K562 (cell line): ENCODE results near the gene ZNF506. TPM values are rescaled to one million over a fixed set of nuclear protein-coding genes. Genes with fewer than 3 reads are reported as not detected.
"Not testable (repeated sequence)": the region's sequence is repeated elsewhere in the genome, so short reads cannot be mapped to it uniquely, and the experiment has no call there.

Experiments
- ATAC-seq: fragments of 200-7000 bp; cut with Tn5 transposase; 3 replicates; pipeline ENCODE4 v1.9.1; 2020; ENCODE audit warnings: moderate library complexity
- BruUV-seq: library from RNA; stranded (reverse); fragments of 400-500 nt; replicated peaks from 2 replicates; lab custom pipeline; 2021; lab: Mats Ljungman, UMichigan
- CTCF ChIA-PET: fragments of 300-600 bp; formaldehyde crosslinking; extraction: SDS; loops from one replicate; lab custom pipeline; 2021; ENCODE audit warnings: low intra/inter-chr PET ratio; lab: Yijun Ruan, JAX
- POLR2A ChIA-PET: fragments of 300-600, 350-650 bp; sonication (Branson Sonifier 250); formaldehyde crosslinking; extraction: SDS; loops from one replicate; lab custom pipeline; 2021; ENCODE audit warnings: antibody characterized with exemption, inconsistent platforms; lab: Yijun Ruan, JAX
- DNase-seq, 4 experiments: peaks; one replicate each; pipeline versions ENCODE4 v3.0.0 to v3.0.0-alpha.2; 2011 to 2018; ENCODE audit warnings: low spot score in 3 of 4, mixed read lengths in 3 of 4; ENCODE audit errors: extremely low read depth in 1 of 4
- FAIRE-seq: peaks from 2 replicates; lab custom pipeline; 2011; peaks lifted over from hg19 to GRCh38; lab: Jason Lieb, UNC
- H2AFZ ChIP-seq: 2 replicates; pipeline ENCODE4 v1.6.0; 2011; ENCODE audit warnings: low read depth, low read length, control low read depth, inconsistent platforms
- H3K27ac ChIP-seq: fragments of 200-600 bp; 3 replicates; pipeline ENCODE4 v1.8.0; 2011; ENCODE audit warnings: low read depth, mild to moderate bottlenecking, control low read depth, inconsistent platforms, low read length, moderate library complexity, mixed read lengths; ENCODE audit errors: extremely low read depth
- H3K27me3 ChIP-seq, 2 experiments: fragments of 300-600 bp in 1 of 2; 2 replicates in 1 of 2; 3 replicates in 1 of 2; pipeline versions ENCODE4 v1.6.0 to v1.8.0; 2011; ENCODE audit warnings: inconsistent platforms in 2 of 2, low read length in 2 of 2, mild to moderate bottlenecking in 1 of 2, mixed read lengths in 1 of 2, moderate library complexity in 1 of 2; ENCODE audit not compliant: control insufficient read depth in 2 of 2, insufficient read depth in 2 of 2
- H3K36me3 ChIP-seq: fragments of 300-600 bp; 3 replicates; pipeline ENCODE4 v1.8.0; 2011; ENCODE audit warnings: mild to moderate bottlenecking, low read length, inconsistent platforms; ENCODE audit not compliant: control insufficient read depth, insufficient read depth
- H3K4me1 ChIP-seq, 2 experiments: fragments of 200-600 bp in 1 of 2; replicated peaks in 1 of 2; 2 replicates in 1 of 2; 3 replicates in 1 of 2; pipeline versions ENCODE4 v1.5.1 to v1.8.0; 2011; ENCODE audit warnings: inconsistent platforms in 2 of 2, low read length in 2 of 2, mild to moderate bottlenecking in 1 of 2, mixed read lengths in 1 of 2, moderate library complexity in 1 of 2; ENCODE audit not compliant: control insufficient read depth in 2 of 2, insufficient read depth in 2 of 2
- H3K4me2 ChIP-seq: 2 replicates; pipeline ENCODE4 v1.6.1; 2011; ENCODE audit warnings: low read length, control low read depth, inconsistent platforms, mixed read lengths; ENCODE audit not compliant: insufficient read depth
- H3K4me3 ChIP-seq: fragments of 200-600 bp; sonication (generic), shearing (Covaris generic); 2 replicates; pipeline ENCODE4 v1.5.1; 2016; ENCODE audit warnings: control low read depth, inconsistent platforms
- H3K79me2 ChIP-seq: fragments of 200-600 bp; 3 replicates; pipeline ENCODE4 v1.8.0; 2011; ENCODE audit warnings: low read length, inconsistent platforms; ENCODE audit not compliant: control insufficient read depth, insufficient read depth
- H3K9ac ChIP-seq, 2 experiments: 2 replicates each; pipeline versions ENCODE4 v1.6.0 to v1.6.1; 2011; ENCODE audit warnings: low read depth in 2 of 2, low read length in 2 of 2, control low read depth in 1 of 2, inconsistent platforms in 1 of 2, mild to moderate bottlenecking in 1 of 2, mixed read lengths in 1 of 2; ENCODE audit not compliant: insufficient read depth in 1 of 2
- H3K9me1 ChIP-seq: one replicate; pipeline ENCODE4 v1.6.0; 2011; ENCODE audit warnings: inconsistent platforms, mild to moderate bottlenecking, low read length, moderate library complexity; ENCODE audit not compliant: control insufficient read depth, insufficient read depth
- H3K9me3 ChIP-seq: replicated peaks from 2 replicates; pipeline ENCODE4 v1.5.1; 2011; ENCODE audit warnings: low read depth, low read length, inconsistent platforms; ENCODE audit not compliant: control insufficient read depth, insufficient read depth
- H4K20me1 ChIP-seq: replicated peaks from 2 replicates; pipeline ENCODE4 v1.6.1; 2011; ENCODE audit warnings: low read length, inconsistent platforms, mixed read lengths; ENCODE audit not compliant: control insufficient read depth, insufficient read depth
- ARID2 ChIP-seq: fragments of 450-650 bp; IDR thresholded peaks from 2 replicates; pipeline ENCODE4 v1.6.1; 2017; ENCODE audit warnings: antibody characterized with exemption, mild to moderate bottlenecking
- CHCHD3 ChIP-seq: fragments of 250-450 bp; sonication (Bioruptor Pico); IDR thresholded peaks from 2 replicates; pipeline ENCODE4 v2.1.2; 2022; ENCODE audit warnings: mild to moderate bottlenecking
- EZH2 ChIP-seq: IDR thresholded peaks from 2 replicates; pipeline ENCODE4 v1.6.1; 2012; ENCODE audit warnings: low read depth, mild to moderate bottlenecking, inconsistent platforms, low read length, borderline replicate concordance
- FOS ChIP-seq: IDR thresholded peaks from 3 replicates; pipeline ENCODE4 v1.6.1; 2011; ENCODE audit not compliant: insufficient read length; ENCODE audit errors: extremely low read depth
- FOXK1 ChIP-seq: sonication (generic); formaldehyde crosslinking; IDR thresholded peaks from 2 replicates; pipeline ENCODE4 v1.8.0; 2022; ENCODE audit warnings: missing genetic modification reagents, mild to moderate bottlenecking, borderline replicate concordance
- HNRNPK ChIP-seq: fragments of 200-400 bp; formaldehyde crosslinking; IDR thresholded peaks from one replicate; pipeline ENCODE4 v1.6.1; 2018; ENCODE audit warnings: mild to moderate bottlenecking, low read depth, low read length; ENCODE audit not compliant: poor library complexity, severe bottlenecking
- JUND ChIP-seq, 2 experiments: IDR thresholded peaks; 2 replicates in 1 of 2; 3 replicates in 1 of 2; pipeline ENCODE4 v1.6.1; 2011; ENCODE audit warnings: borderline replicate concordance in 2 of 2, low read depth in 2 of 2, low read length in 2 of 2, improper control_type of control experiment in 1 of 2, missing biosample characterization in 1 of 2, missing genetic modification characterization in 1 of 2, missing genetic modification reagents in 1 of 2
- NFIC ChIP-seq: fragments of 450-650 bp; IDR thresholded peaks from 2 replicates; pipeline ENCODE4 v1.6.1; 2017; ENCODE audit warnings: mild to moderate bottlenecking, inconsistent platforms
- NFYB ChIP-seq: IDR thresholded peaks from 2 replicates; pipeline ENCODE4 v1.6.1; 2011; ENCODE audit warnings: mild to moderate bottlenecking, moderate library complexity; ENCODE audit not compliant: insufficient read length; ENCODE audit errors: extremely low read depth
- RNF219 ChIP-seq: fragments of 250-450 bp; sonication (Bioruptor Pico); IDR thresholded peaks from 2 replicates; pipeline ENCODE4 v1.5.0; 2022; ENCODE audit warnings: mild to moderate bottlenecking
- SMAD1 ChIP-seq: fragments of 150-350 bp; IDR thresholded peaks from 2 replicates; pipeline ENCODE4 v1.6.1; 2014; ENCODE audit warnings: low read length, low read depth; ENCODE audit not compliant: partially characterized antibody
- SNAPC5 ChIP-seq: fragments of 250-450 bp; sonication (Bioruptor Pico); IDR thresholded peaks from 2 replicates; pipeline ENCODE4 v1.8.0; 2021; ENCODE audit warnings: moderate library complexity, mild to moderate bottlenecking, inconsistent platforms
- TAL1 ChIP-seq: fragments of 450-650 bp; IDR thresholded peaks from 2 replicates; pipeline ENCODE4 v1.6.1; 2016; ENCODE audit warnings: mild to moderate bottlenecking
- ZNF197 ChIP-seq: fragments of 200-800 bp; sonication (Bioruptor generic); IDR thresholded peaks from 2 replicates; pipeline ENCODE4 v1.6.1; 2016; ENCODE audit warnings: low read depth, missing genetic modification characterization, missing compliant biosample characterization
- ZSCAN32 ChIP-seq: fragments of 450-650 bp; formaldehyde crosslinking; IDR thresholded peaks from 2 replicates; pipeline ENCODE4 v1.4.0; 2020; ENCODE audit warnings: mild to moderate bottlenecking, moderate library complexity
- WGBS: fragments of 100-300 bp; shearing (Covaris generic); methylation state at CpG from one replicate; pipeline ENCODE4 v1.1.6; 2016; ENCODE audit warnings: low coverage, mixed read lengths; ENCODE audit not compliant: insufficient coverage; ENCODE audit errors: missing lambda C conversion rate; 5-methylcytosine and 5-hydroxymethylcytosine counted together
- in situ Hi-C: fragments of 300-500 bp; cut with MboI; formaldehyde crosslinking; loops from 4 replicates; pipeline ENCODE4 v1.15.0; 2018; ENCODE audit warnings: inconsistent platforms, mixed read lengths
- intact Hi-C: fragments of 100-400 bp; cut with micrococcal nuclease; formaldehyde crosslinking; loops from 2 replicates; pipeline ENCODE4 v1.14.2; 2022
- polyA plus RNA-seq, 8 experiments: library from polyadenylated mRNA; depleted of rRNA in 4 of 8; stranded (reverse) in 5 of 8; unstranded in 3 of 8; fragments of >200 nt; fragmentation: Nextera tagmentation in 2 of 8; fragmentation: Illumina TruSeq in 1 of 8; extraction: Ambion mirVana in 2 of 8; extraction: Trizol in 1 of 8; gene quantifications; 2 replicates each; pipeline versions ENCODE4 v1.2.1 to v1.2.3, GENCODE V29; 2011 to 2014; ENCODE audit warnings: inconsistent platforms in 1 of 8, missing spikeins in 1 of 8
- total RNA-seq, 7 experiments: library from RNA; depleted of rRNA in 6 of 7; stranded (reverse); fragments of >200 nt in 6 of 7; fragmentation: Illumina TruSeq in 2 of 7; extraction: Trizol in 2 of 7; gene quantifications; 2 replicates each; pipeline versions ENCODE4 v1.2.1 to v1.2.3, GENCODE V29; 2011 to 2021; ENCODE audit warnings: low replicate concordance in 1 of 7

ZNF506 gene
- total and polyA plus RNA-seq, 9 of the 15 experiments (the other 6 are each of a cell fraction or from before 2014, with no cell fraction given): 0.03 to 0.44 (median 0.14) TPM; not detected in 2

- POLR2A ChIA-PET: interaction anchor here (1.4 kb wide), 1 partner anchor 11 kb away, joined by 4 read pairs; no protein-coding TSS in a partner anchor
- CTCF ChIA-PET, H3K36me3 ChIP-seq: not testable (repeated sequence)
Observed at GRCh38 chr19:19781791-19782190, 39.8 kb downstream of the ZNF506 start.

GRCh38 chr19:19778666-19779065, 42.9 kb downstream of the ZNF506 start:
- Histone ChIP-seq H3K9ac (no peak overlapping the region), H3K27ac (no peak overlapping the region), H3K4me2 (no peak overlapping the region), H3K79me2 (peaks cover 15% of the 10 kb centered on the region), H3K4me1 (no peaks in the 10 kb centered on the region; a peak in 1 of 5 replicates), H3K36me3 (no peaks in the 10 kb centered on the region), H3K4me3 (no peak overlapping the region), H3K27me3 (no peaks in the 10 kb centered on the region), H3K9me1 (no peaks in the 10 kb centered on the region), H2AFZ (no peak overlapping the region), H3K9me3 (no peaks in the 10 kb centered on the region), H4K20me1 (no peaks in the 10 kb centered on the region)
- 58% methylated on average over 2 of the region's 2 CpGs for WGBS
- CTCF ChIA-PET: no interaction called here
- in situ Hi-C loops: no loop called here
- TF ChIP-seq ARID2 (no peak), SMAD1 (no peak), FOS (no peak), RNF219 (CRISPR knock-in tag) (no peak), SNAPC5 (no peak), NFYB (no peak), TAL1 (no peak), EZH2 (no peak), JUND (IDR thresholded peaks at IDR 0.05; ENCODE audit: borderline replicate concordance, low read depth, low read length) (no peak), JUND (tag; IDR thresholded peaks at IDR 0.05; ENCODE audit: borderline replicate concordance, low read depth, low read length) (no peak), CHCHD3 (no peak), ZSCAN32 (CRISPR knock-in tag) (no peak), HNRNPK (no peak), ZNF197 (CRISPR knock-in tag) (no peak), FOXK1 (no peak)
- intact Hi-C loops: no loop called here
- no TSS peak for BruUV-seq
- POLR2A ChIA-PET: interaction anchor here (0.6 kb wide), 1 partner anchor 274 kb away, joined by 3 read pairs; no protein-coding TSS in a partner anchor
- no peak for FAIRE-seq
- no peak for ATAC-seq
- no peak for DNase-seq

More at GRCh38 chr19:19781791-19782190, 39.8 kb downstream of the ZNF506 start:
- not testable (repeated sequence) for H3K4me3 ChIP-seq
- TF ChIP-seq NFIC: peak; percentile 25; the same call in 1 of the 2 replicates
- TF ChIP-seq, all 486 proteins: peak for 1; not testable (repeated sequence) for 485
- BruUV-seq, H3K27ac ChIP-seq, H3K27me3 ChIP-seq, H4K20me1 ChIP-seq, H3K9me1 ChIP-seq, FAIRE-seq, H3K4me2 ChIP-seq, H3K4me1 ChIP-seq, in situ Hi-C loops, intact Hi-C loops, H3K9me3 ChIP-seq, H3K9ac ChIP-seq, ATAC-seq, H2AFZ ChIP-seq, DNase-seq: not testable (repeated sequence)
- WGBS: 81% methylated on average over 6 of the region's 6 CpGs
- H3K79me2 ChIP-seq: peaks cover 12% of the 10 kb centered on the region
